MM.1S (cell line): Measurements from ENCODE around the gene DUSP9.

Experiments
- CTCF ChIP-seq: fragments of 300-600 bp; sonication (generic); IDR thresholded peaks from 2 replicates; pipeline ENCODE4 v1.5.1; 2016; ENCODE audit warnings: antibody characterized with exemption, low read length, mixed read lengths
- EZH2 ChIP-seq: fragments of 300-600 bp; sonication (generic); optimal IDR thresholded peaks from 2 replicates; pipeline ENCODE3; 2017; ENCODE audit warnings: low read depth, mild to moderate bottlenecking, antibody characterized with exemption, low read length, mixed read lengths

DNA sequence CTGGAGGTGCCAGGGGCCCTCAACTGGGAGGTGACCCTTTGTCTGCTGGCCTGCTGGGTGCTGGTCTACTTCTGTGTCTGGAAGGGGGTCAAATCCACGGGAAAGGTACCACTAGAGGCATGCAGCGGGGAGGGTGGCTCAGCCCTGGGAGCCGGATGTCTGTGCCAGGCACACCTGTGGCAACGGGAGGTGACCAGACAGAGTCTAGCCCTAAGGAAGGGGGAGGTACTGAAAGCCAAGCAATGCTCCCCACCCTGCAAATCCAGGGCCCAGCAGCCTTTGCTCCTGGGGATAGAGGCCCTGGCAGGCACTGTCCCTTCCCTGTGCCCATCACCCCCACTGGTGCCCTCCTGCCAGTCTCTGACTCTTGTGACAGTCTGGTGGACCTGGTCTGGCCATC is 45.0 kb downstream of the DUSP9 start:
- TF ChIP-seq CTCF = no peak
- no peak for TF ChIP-seq EZH2
